Measurements from ENCODE around the gene PPP2R5B.

PPP2R5B gene

DNA sequence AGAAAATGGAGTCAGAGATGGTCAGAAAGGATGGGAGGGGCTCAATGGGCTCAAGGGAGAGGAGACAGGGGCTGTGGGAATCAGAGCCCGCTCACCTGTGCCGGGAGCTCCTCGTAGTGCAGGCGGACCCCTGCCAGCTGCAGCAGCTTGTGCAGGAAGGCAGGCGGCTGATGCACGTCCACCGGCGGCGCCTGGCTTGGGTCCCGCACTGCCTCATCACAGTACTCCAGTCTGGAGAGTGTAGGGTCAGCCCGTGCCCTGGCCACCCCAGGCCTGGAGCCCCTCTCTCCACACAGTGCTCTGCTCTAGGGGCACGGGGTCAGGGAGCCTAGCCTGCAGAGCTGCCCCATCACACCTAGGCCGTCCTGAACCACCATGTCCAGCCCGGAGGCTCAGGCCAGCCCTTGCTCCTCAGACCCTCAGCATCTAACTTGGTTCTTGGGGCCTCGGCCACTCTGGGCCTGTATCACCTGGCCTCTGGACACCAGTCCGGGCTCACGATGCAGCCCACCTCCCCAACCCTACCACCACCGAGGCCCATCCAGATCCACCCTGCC, 11.2 kb upstream of the PPP2R5B start:
- Histone ChIP-seq H3K9me3 (ENCODE audit: control extremely low read depth in 1 of 5, control insufficient read depth in 4 of 5, insufficient read depth in 2 of 5, low read depth in 1 of 5, low read length in 4 of 5) (no peaks in the 10 kb centered on the region), H3K4me1 (ENCODE audit: control extremely low read depth in 1 of 4, control insufficient read depth in 4 of 4, insufficient read depth in 4 of 4, low read length in 3 of 4) (peaks cover 6 to 26% (median 21%) of the 10 kb centered on the region in 4 experiments), H3K4me3 (ENCODE audit: control insufficient read depth in 1 of 7, extremely low read depth in 1 of 7, insufficient read depth in 4 of 7, low read depth in 2 of 7, low read length in 6 of 7) (no peak overlapping the region), H3K27me3 (replicated peaks in 2 of 5; ENCODE audit: control insufficient read depth in 4 of 5, insufficient read depth in 5 of 5, low read length in 4 of 5) (no peaks in the 10 kb centered on the region), H3K27ac (ENCODE audit: insufficient read depth in 1 of 2, low read depth in 1 of 2, low read length in 2 of 2, poor library complexity in 1 of 2, severe bottlenecking in 2 of 2) (no peak overlapping the region), H3K36me3 (ENCODE audit: control insufficient read depth in 4 of 4, insufficient read depth in 4 of 4, low read length in 3 of 4) (peaks cover 11 to 59% (median 41%) of the 10 kb centered on the region in 4 experiments)
- 96% methylated on average over 15 of the region's 18 CpGs for WGBS (ENCODE audit: insufficient coverage)
- no peak for DNase-seq
- ChIA-PET CTCF (interaction anchor here (0.6 to 2.0 kb wide), 4 partner anchors 12 to 83 kb away, joined by 3 to 7 read pairs (median 4); partner anchors contain the start of gene BATF2), POLR2A (interaction anchor here (1.2 kb wide), 1 partner anchor 168 kb away, joined by 3 read pairs; no protein-coding TSS in a partner anchor)

DNA sequence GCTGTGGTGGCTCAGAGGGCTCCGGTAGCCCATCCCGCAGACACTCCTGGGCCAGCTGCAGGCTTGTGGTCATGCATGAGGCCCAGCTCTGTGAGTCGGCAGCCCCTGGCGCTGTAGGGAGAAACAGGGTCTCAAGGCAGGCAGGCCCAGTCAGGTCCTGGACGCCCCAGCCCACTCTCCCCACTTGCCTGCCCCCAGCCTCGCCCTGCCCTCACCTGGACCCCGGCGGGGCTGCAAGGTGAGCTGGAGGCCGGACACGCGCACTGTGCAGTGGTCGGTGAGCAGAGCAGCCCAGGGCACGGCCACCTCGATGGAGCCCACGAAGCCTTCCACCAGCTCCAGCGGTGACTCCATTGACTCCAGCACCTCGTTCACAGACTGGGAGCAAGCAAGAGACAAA, 10.4 kb upstream of the PPP2R5B start:
- ChIA-PET CTCF (interaction anchor here (1.4 kb wide), 1 partner anchor 12 kb away, joined by 3 read pairs; no protein-coding TSS in a partner anchor), POLR2A (no interaction called here)
- Histone ChIP-seq H3K36me3 (ENCODE audit: control insufficient read depth in 4 of 4, insufficient read depth in 4 of 4, low read length in 3 of 4) (peaks cover 9 to 50% (median 38%) of the 10 kb centered on the region in 4 experiments), H3K9me3 (ENCODE audit: control extremely low read depth in 1 of 5, control insufficient read depth in 4 of 5, insufficient read depth in 2 of 5, low read depth in 1 of 5, low read length in 4 of 5) (no peaks in the 10 kb centered on the region), H3K27me3 (replicated peaks in 2 of 5; ENCODE audit: control insufficient read depth in 4 of 5, insufficient read depth in 5 of 5, low read length in 4 of 5) (no peaks in the 10 kb centered on the region), H3K27ac (ENCODE audit: insufficient read depth in 1 of 2, low read depth in 1 of 2, low read length in 2 of 2, poor library complexity in 1 of 2, severe bottlenecking in 2 of 2) (no peak overlapping the region), H3K4me3 (ENCODE audit: control insufficient read depth in 1 of 7, extremely low read depth in 1 of 7, insufficient read depth in 4 of 7, low read depth in 2 of 7, low read length in 6 of 7) (no peak overlapping the region), H3K4me1 (ENCODE audit: control extremely low read depth in 1 of 4, control insufficient read depth in 4 of 4, insufficient read depth in 4 of 4, low read length in 3 of 4) (peaks cover 6 to 35% (median 25%) of the 10 kb centered on the region in 4 experiments)
- 93% methylated on average over 17 of the region's 17 CpGs for WGBS (ENCODE audit: insufficient coverage)
- no peak for DNase-seq

DNA sequence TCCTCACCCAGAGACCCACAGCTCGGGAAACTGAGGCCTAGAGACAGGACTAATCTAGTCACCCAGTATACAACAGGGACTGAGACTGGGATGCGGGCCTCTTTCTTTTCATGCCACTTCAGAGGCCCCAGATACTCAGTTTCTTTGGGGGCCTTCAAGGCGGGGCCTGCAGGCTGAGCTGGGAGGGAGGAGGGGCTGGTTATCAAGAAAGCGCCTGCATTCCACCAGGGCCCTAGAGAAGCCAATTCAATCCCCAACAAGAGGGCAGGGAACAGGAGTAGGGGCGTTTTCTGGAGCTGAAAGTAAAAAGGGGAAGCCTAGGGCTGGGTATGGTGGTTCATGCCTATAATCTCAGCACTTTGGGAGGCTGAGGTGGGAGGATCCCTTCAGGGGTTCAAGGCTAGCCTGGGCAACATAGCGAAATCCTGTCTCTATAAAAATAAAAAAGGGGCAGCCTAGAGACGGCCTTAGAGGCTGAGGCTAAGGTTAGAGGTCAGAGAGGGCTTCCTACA, 9.1 kb upstream of the PPP2R5B start:
- peaks cover 9 to 37% (median 30%) of the 10 kb centered on the region in 4 experiments for H3K36me3 ChIP-seq (ENCODE audit: control insufficient read depth in 4 of 4, insufficient read depth in 4 of 4, low read length in 3 of 4)
- ChIA-PET POLR2A (interaction anchor here (0.6 to 0.7 kb wide), 2 partner anchors 43 to 91 kb away, joined by 4 to 7 read pairs; no protein-coding TSS in a partner anchor), CTCF (interaction anchor here (1.0 to 1.6 kb wide), 8 partner anchors 13 to 99 kb away, joined by 3 to 4 read pairs (median 3); no protein-coding TSS in a partner anchor)
- H3K27ac ChIP-seq (ENCODE audit: insufficient read depth in 1 of 2, low read depth in 1 of 2, low read length in 2 of 2, poor library complexity in 1 of 2, severe bottlenecking in 2 of 2), result peak overlapping the region in 1 of 2 experiments; percentile 92
- H3K4me3 ChIP-seq (ENCODE audit: control insufficient read depth in 1 of 7, extremely low read depth in 1 of 7, insufficient read depth in 4 of 7, low read depth in 2 of 7, low read length in 6 of 7), result peak overlapping the region in 5 of 7 experiments; percentile 17 to 99 (median 90)
- H3K9me3 ChIP-seq (ENCODE audit: control extremely low read depth in 1 of 5, control insufficient read depth in 4 of 5, insufficient read depth in 2 of 5, low read depth in 1 of 5, low read length in 4 of 5), result no peaks in the 10 kb centered on the region
- H3K27me3 ChIP-seq (replicated peaks in 2 of 5; ENCODE audit: control insufficient read depth in 4 of 5, insufficient read depth in 5 of 5, low read length in 4 of 5), result no peaks in the 10 kb centered on the region
- DNase-seq, result no peak
- H3K4me1 ChIP-seq (ENCODE audit: control extremely low read depth in 1 of 4, control insufficient read depth in 4 of 4, insufficient read depth in 4 of 4, low read length in 3 of 4), result peaks cover 6 to 38% (median 27%) of the 10 kb centered on the region in 4 experiments
- 96% methylated on average over 3 of the region's 7 CpGs for WGBS (ENCODE audit: insufficient coverage)

DNA sequence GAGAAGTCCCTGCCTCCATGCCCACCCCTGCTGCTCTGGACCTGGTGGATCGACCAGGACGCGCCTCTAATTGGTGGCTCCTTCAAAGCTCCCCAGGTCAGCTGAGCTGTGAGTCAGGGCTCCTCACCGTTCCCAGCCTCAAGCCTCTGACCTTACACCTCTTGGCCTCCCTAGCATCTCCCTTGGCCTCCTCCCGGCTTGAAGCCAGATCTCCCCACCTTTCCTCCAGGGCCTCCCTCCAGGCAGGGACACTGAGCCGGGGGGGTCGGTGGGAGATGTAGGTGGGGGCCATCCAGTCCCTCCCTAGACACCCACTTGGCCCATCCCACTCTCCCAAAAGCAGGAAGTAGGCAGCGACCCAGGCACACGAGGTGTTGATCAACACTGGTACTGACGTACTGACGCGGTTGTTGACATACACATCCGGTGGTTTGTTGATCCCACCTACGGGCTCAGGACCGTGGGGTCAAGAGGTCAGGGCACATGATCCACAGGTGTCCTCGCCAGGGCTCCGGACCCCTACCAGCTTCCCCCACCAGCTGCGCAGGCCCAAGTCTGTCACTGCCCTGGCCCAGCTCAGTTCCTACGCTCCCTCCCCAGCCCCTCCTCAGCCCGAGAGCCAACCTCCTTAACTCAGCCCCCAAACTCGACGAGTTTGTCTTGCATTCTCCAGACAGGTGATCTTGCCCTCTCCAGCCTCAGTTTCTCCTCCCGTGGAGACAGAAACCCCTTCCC, 8.3 kb upstream of the PPP2R5B start:
- peak in 1 of 3 donors; percentile 30 for DNase-seq
- POLR2A ChIA-PET, result no interaction called here

GRCh38 chr11:64916775-64917662, 7.5 kb upstream of the PPP2R5B start, which contains the start of gene ATG2A:
ATG2A (minus strand) TSS chr11:64917209; CDS start chr11:64917135, 74 bp downstream.
- ChIA-PET CTCF (interaction anchor here (0.6 to 1.6 kb wide), 9 partner anchors 20 to 301 kb away, joined by 3 to 5 read pairs (median 3); partner anchors contain the start of genes BATF2 and SF1), POLR2A (no interaction called here)
- Histone ChIP-seq H3K4me1 (ENCODE audit: control extremely low read depth in 1 of 4, control insufficient read depth in 4 of 4, insufficient read depth in 4 of 4, low read length in 3 of 4) (peaks cover 6 to 38% (median 27%) of the 10 kb centered on the region in 4 experiments), H3K4me3 (ENCODE audit: control insufficient read depth in 1 of 7, extremely low read depth in 1 of 7, insufficient read depth in 4 of 7, low read depth in 2 of 7, low read length in 6 of 7) (peak within 1 kb of the TSS; percentile 77 to 99 (median 92)), H3K36me3 (ENCODE audit: control insufficient read depth in 4 of 4, insufficient read depth in 4 of 4, low read length in 3 of 4) (peaks cover 2 to 22% (median 18%) of the 10 kb centered on the region in 4 experiments), H3K9me3 (ENCODE audit: control extremely low read depth in 1 of 5, control insufficient read depth in 4 of 5, insufficient read depth in 2 of 5, low read depth in 1 of 5, low read length in 4 of 5) (no peaks in the 10 kb centered on the region), H3K27me3 (replicated peaks in 2 of 5; ENCODE audit: control insufficient read depth in 4 of 5, insufficient read depth in 5 of 5, low read length in 4 of 5) (no peaks in the 10 kb centered on the region), H3K27ac (ENCODE audit: insufficient read depth in 1 of 2, low read depth in 1 of 2, low read length in 2 of 2, poor library complexity in 1 of 2, severe bottlenecking in 2 of 2) (peak within 1 kb of the TSS; percentile 79 to 92)
- under 1% methylated on average over 48 of the region's 57 CpGs for WGBS (ENCODE audit: insufficient coverage)
- DNase-seq, result peak; percentile 99 to 100 (median 100)

More for the DNA sequence above, 8.3 kb upstream of the PPP2R5B start:
- 14% methylated on average over 20 of the region's 23 CpGs for WGBS (ENCODE audit: insufficient coverage)
- H3K9me3 ChIP-seq (ENCODE audit: control extremely low read depth in 1 of 5, control insufficient read depth in 4 of 5, insufficient read depth in 2 of 5, low read depth in 1 of 5, low read length in 4 of 5), result no peaks in the 10 kb centered on the region
- H3K36me3 ChIP-seq (ENCODE audit: control insufficient read depth in 4 of 4, insufficient read depth in 4 of 4, low read length in 3 of 4), result peaks cover 6 to 30% (median 24%) of the 10 kb centered on the region in 4 experiments
- no peaks in the 10 kb centered on the region for H3K27me3 ChIP-seq (replicated peaks in 2 of 5; ENCODE audit: control insufficient read depth in 4 of 5, insufficient read depth in 5 of 5, low read length in 4 of 5)
- H3K4me3 ChIP-seq (ENCODE audit: control insufficient read depth in 1 of 7, extremely low read depth in 1 of 7, insufficient read depth in 4 of 7, low read depth in 2 of 7, low read length in 6 of 7), result peak overlapping the region; percentile 77 to 99 (median 92)
- CTCF ChIA-PET, result interaction anchor here (0.7 to 1.6 kb wide), 10 partner anchors 16 to 173 kb away, joined by 3 to 4 read pairs (median 3); no protein-coding TSS in a partner anchor
- peak overlapping the region; percentile 79 to 92 for H3K27ac ChIP-seq (ENCODE audit: insufficient read depth in 1 of 2, low read depth in 1 of 2, low read length in 2 of 2, poor library complexity in 1 of 2, severe bottlenecking in 2 of 2)
- H3K4me1 ChIP-seq (ENCODE audit: control extremely low read depth in 1 of 4, control insufficient read depth in 4 of 4, insufficient read depth in 4 of 4, low read length in 3 of 4), result peaks cover 6 to 38% (median 27%) of the 10 kb centered on the region in 4 experiments

DNA sequence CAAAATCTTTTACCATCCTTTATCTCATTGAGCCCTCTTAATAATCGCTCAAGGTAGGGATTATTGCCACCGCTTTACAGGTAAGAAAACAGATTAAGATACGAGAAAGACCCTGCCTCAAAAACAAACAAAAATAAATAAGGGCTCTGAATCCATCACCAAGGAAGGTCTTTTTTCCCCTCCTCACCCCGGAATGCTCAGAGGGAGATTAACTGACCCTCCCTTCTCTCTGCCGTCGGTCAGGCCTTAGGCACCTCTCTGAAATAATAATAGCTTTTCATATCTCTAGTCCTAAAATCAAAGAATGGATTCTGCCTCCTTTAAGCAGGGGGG, 6.9 kb upstream of the PPP2R5B start:
- WGBS (ENCODE audit: insufficient coverage), result 19% methylated on average over 3 of the region's 6 CpGs
- POLR2A ChIA-PET, result no interaction called here

More for the DNA sequence above, 6.9 kb upstream of the PPP2R5B start:
- Histone ChIP-seq H3K27ac (ENCODE audit: insufficient read depth in 1 of 2, low read depth in 1 of 2, low read length in 2 of 2, poor library complexity in 1 of 2, severe bottlenecking in 2 of 2) (peak overlapping the region; percentile 1 to 83), H3K27me3 (replicated peaks in 2 of 5; ENCODE audit: control insufficient read depth in 4 of 5, insufficient read depth in 5 of 5, low read length in 4 of 5) (no peaks in the 10 kb centered on the region), H3K4me1 (ENCODE audit: control extremely low read depth in 1 of 4, control insufficient read depth in 4 of 4, insufficient read depth in 4 of 4, low read length in 3 of 4) (peaks cover 6 to 38% (median 27%) of the 10 kb centered on the region in 4 experiments), H3K9me3 (ENCODE audit: control extremely low read depth in 1 of 5, control insufficient read depth in 4 of 5, insufficient read depth in 2 of 5, low read depth in 1 of 5, low read length in 4 of 5) (no peaks in the 10 kb centered on the region), H3K36me3 (ENCODE audit: control insufficient read depth in 4 of 4, insufficient read depth in 4 of 4, low read length in 3 of 4) (peaks cover 2 to 18% (median 16%) of the 10 kb centered on the region in 4 experiments), H3K4me3 (ENCODE audit: control insufficient read depth in 1 of 7, extremely low read depth in 1 of 7, insufficient read depth in 4 of 7, low read depth in 2 of 7, low read length in 6 of 7) (peak overlapping the region in 6 of 7 experiments; percentile 66 to 99 (median 92))
- no peak for DNase-seq
- CTCF ChIA-PET, result interaction anchor here (0.6 to 2.4 kb wide), 7 partner anchors 11 to 301 kb away, joined by 3 to 7 read pairs (median 3); partner anchors contain the start of genes BATF2 and SF1
